Measurements from ENCODE around the gene ETS1.

Gene ETS1

GRCh38 chr11:128480066-128480465 lies 107.3 kb downstream of the ETS1 start:
- DNase-seq (ENCODE audit: low spot score): no peak

GRCh38 chr11:128479144-128479543 lies 108.2 kb downstream of the ETS1 start:
- no peak for DNase-seq (ENCODE audit: low spot score)

- DNase-seq (ENCODE audit: low spot score): no peak
Measured at GRCh38 chr11:128478305-128478704, 109.1 kb downstream of the ETS1 start.

GRCh38 chr11:128477811-128478210 lies 109.5 kb downstream of the ETS1 start:
- DNase-seq (ENCODE audit: low spot score): no peak

GRCh38 chr11:128477278-128477677 lies 110.1 kb downstream of the ETS1 start:
- DNase-seq (ENCODE audit: low spot score): no peak

GRCh38 chr11:128476729-128477128 lies 110.6 kb downstream of the ETS1 start:
- no peak for DNase-seq (ENCODE audit: low spot score)

GRCh38 chr11:128476049-128476448 lies 111.3 kb downstream of the ETS1 start:
- no peak for DNase-seq (ENCODE audit: low spot score)

- no peak for DNase-seq (ENCODE audit: low spot score)
Measured at GRCh38 chr11:128474036-128474874, 113.1 kb downstream of the ETS1 start.

GRCh38 chr11:128473636-128474035 lies 113.7 kb downstream of the ETS1 start:
- no peak for DNase-seq (ENCODE audit: low spot score)

GRCh38 chr11:128472128-128473089 lies 114.9 kb downstream of the ETS1 start:
- DNase-seq (ENCODE audit: low spot score): no peak

- no peak for DNase-seq (ENCODE audit: low spot score)
Measured at GRCh38 chr11:128471138-128471661, 116.2 kb downstream of the ETS1 start.

- DNase-seq (ENCODE audit: low spot score): no peak
Measured at GRCh38 chr11:128470081-128470480, 117.3 kb downstream of the ETS1 start.

GRCh38 chr11:128469220-128469619 lies 118.1 kb downstream of the ETS1 start:
- no peak for DNase-seq (ENCODE audit: low spot score)

GRCh38 chr11:128468111-128468510 lies 119.2 kb downstream of the ETS1 start:
- DNase-seq (ENCODE audit: low spot score): no peak

- peak; percentile 38 for DNase-seq (ENCODE audit: low spot score)
Measured at GRCh38 chr11:128467610-128468041, 119.7 kb downstream of the ETS1 start.

GRCh38 chr11:128467041-128467440 lies 120.3 kb downstream of the ETS1 start:
- DNase-seq (ENCODE audit: low spot score): no peak

GRCh38 chr11:128465946-128466705 lies 121.2 kb downstream of the ETS1 start:
- no peak for DNase-seq (ENCODE audit: low spot score)

- no peak for DNase-seq (ENCODE audit: low spot score)
Measured at GRCh38 chr11:128465531-128465930, 121.8 kb downstream of the ETS1 start.

GRCh38 chr11:128464878-128465450 lies 122.4 kb downstream of the ETS1 start:
- DNase-seq (ENCODE audit: low spot score): no peak

- DNase-seq (ENCODE audit: low spot score): no peak
Measured at GRCh38 chr11:128463979-128464378, 123.4 kb downstream of the ETS1 start.

GRCh38 chr11:128463371-128463829 lies 124.0 kb downstream of the ETS1 start:
- DNase-seq (ENCODE audit: low spot score): no peak
